ENCODE data around the gene RGS16. TPM values are rescaled to one million over a fixed set of nuclear protein-coding genes. Genes with fewer than 3 reads are reported as not detected.

RGS16 gene
- polyA plus RNA-seq, 1 of the 3 experiments (the other 2 are of a cell fraction) = 0.79 TPM

DNA sequence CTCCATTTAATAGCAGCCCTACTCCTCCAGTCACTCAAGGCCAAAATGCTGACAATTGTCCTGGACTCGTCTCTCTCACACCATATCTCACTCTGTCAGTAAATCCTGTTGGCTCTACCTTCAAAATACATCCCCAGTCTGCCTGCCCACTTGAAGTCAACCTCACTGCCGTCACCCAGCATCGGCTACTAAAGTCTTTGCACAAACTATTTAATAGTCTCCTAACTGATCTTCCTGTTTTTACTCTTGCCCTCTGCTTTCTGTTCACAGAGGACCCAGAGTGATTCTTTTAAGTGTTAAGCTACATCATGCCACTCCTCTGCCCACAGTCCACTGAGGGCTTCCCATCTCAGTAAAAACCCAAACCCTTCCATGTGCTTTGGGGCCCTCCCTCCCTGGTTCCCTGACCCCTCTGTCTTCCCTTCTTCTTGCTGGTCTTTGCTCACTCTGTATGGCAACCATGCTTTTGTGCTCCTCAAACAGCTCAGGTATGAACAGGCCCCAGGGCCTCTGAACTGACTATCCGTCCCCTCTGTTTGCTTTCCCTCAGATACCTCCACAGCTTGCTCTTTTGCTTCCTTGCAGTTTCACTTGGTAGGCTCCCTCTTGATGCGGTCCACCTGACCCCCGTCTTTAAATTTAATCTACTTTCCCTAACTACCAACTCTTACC lies 34.1 kb downstream of the RGS16 start:
- POLR2A ChIA-PET = no interaction called here
- CTCF ChIA-PET = no interaction called here

DNA sequence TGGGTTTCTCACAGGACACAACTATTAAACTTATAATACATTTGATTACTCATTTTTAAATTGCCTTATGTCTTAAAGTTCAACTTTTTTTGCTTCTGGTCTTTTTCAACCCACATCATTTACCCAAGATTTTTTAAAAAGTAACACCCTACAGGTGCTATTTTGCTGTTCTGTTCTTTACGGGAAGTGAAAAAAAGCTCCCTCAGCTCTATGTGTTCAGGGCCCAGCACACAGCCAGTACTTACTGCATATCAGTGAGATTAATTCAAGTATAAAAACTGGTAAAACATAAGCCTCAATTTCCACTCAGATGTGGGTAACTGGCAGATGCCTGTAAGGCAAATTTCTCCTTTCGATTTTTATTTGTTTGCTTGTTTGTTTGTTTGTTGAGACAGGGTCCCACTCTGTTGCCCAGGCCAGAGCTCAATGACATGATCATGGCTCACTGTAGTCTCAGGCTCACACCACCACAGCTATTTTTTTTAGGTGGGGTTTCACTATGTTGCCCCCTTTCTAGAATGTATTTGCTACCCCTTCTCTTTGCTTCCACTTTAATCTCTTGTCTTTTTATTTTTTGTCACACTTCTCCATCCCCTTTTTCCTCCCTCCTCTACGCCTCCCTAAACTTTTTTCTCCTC lies 35.4 kb downstream of the RGS16 start:
- WGBS (ENCODE audit: low lambda C conversion rate) = 57% methylated on average over 3 of the region's 3 CpGs
- ChIA-PET POLR2A (no interaction called here), CTCF (interaction anchor here (0.7 kb wide), 1 partner anchor 241 kb away, joined by 3 read pairs; no protein-coding TSS in a partner anchor)

More for the DNA sequence above, 34.1 kb downstream of the RGS16 start:
- no peak overlapping the region for H3K4me3 ChIP-seq (ENCODE audit: low read depth in 2 of 2, low read length in 1 of 2)
- H4K20me1 ChIP-seq (ENCODE audit: insufficient read depth) = no peaks in the 10 kb centered on the region
- no peak overlapping the region for H3K4me2 ChIP-seq
- TF ChIP-seq IRF3 (IDR thresholded peaks at IDR 0.05; ENCODE audit: low read depth, low read length) = no peak
- no peak for TF ChIP-seq MXI1 (IDR thresholded peaks at IDR 0.05; ENCODE audit: low read depth, low read length)
- TF ChIP-seq, protein P1, sequence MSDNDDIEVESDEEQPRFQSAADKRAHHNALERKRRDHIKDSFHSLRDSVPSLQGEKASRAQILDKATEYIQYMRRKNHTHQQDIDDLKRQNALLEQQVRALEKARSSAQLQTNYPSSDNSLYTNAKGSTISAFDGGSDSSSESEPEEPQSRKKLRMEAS (IDR thresholded peaks at IDR 0.05; ENCODE audit: low read depth) = no peak
- no peak for TF ChIP-seq POLR2AphosphoS5 (IDR thresholded peaks at IDR 0.05; ENCODE audit: low read depth, low read length)
- H3K9ac ChIP-seq = no peak overlapping the region
- no peak overlapping the region for H2AFZ ChIP-seq (ENCODE audit: low read depth)
- H3K9me2 ChIP-seq = no peaks in the 10 kb centered on the region
- H3K79me2 ChIP-seq (ENCODE audit: insufficient read depth) = no peaks in the 10 kb centered on the region
- WGBS (ENCODE audit: low lambda C conversion rate) = 52% methylated on average over 6 of the region's 6 CpGs
- no peaks in the 10 kb centered on the region for H3F3A ChIP-seq (replicated peaks; ENCODE audit: insufficient read depth)
- DNase-seq = no peak
- H3K36me3 ChIP-seq (replicated peaks in 1 of 2; ENCODE audit: control insufficient read depth in 1 of 2, insufficient read depth in 2 of 2, low read length in 1 of 2) = no peaks in the 10 kb centered on the region
- no peaks in the 10 kb centered on the region for H3K4me1 ChIP-seq (ENCODE audit: control insufficient read depth in 1 of 2, insufficient read depth in 2 of 2, low read depth in 1 of 2, low read length in 1 of 2)
- H3K27me3 ChIP-seq (ENCODE audit: insufficient read depth) = no peaks in the 10 kb centered on the region
- no peak overlapping the region for H3K27ac ChIP-seq (ENCODE audit: low read depth in 2 of 2, low read length in 1 of 2)
- H3K9me3 ChIP-seq = no peaks in the 10 kb centered on the region

More for the DNA sequence above, 35.4 kb downstream of the RGS16 start:
- Histone ChIP-seq H4K20me1 (ENCODE audit: insufficient read depth) (no peaks in the 10 kb centered on the region), H3K4me3 (ENCODE audit: low read depth in 2 of 2, low read length in 1 of 2) (no peak overlapping the region), H3K27me3 (ENCODE audit: insufficient read depth) (no peaks in the 10 kb centered on the region), H3K9ac (no peak overlapping the region), H3K36me3 (replicated peaks in 1 of 2; ENCODE audit: control insufficient read depth in 1 of 2, insufficient read depth in 2 of 2, low read length in 1 of 2) (no peaks in the 10 kb centered on the region), H2AFZ (ENCODE audit: low read depth) (no peak overlapping the region), H3K9me3 (no peaks in the 10 kb centered on the region), H3K9me2 (no peaks in the 10 kb centered on the region), H3F3A (replicated peaks; ENCODE audit: insufficient read depth) (no peaks in the 10 kb centered on the region), H3K79me2 (ENCODE audit: insufficient read depth) (no peaks in the 10 kb centered on the region), H3K4me1 (ENCODE audit: control insufficient read depth in 1 of 2, insufficient read depth in 2 of 2, low read depth in 1 of 2, low read length in 1 of 2) (no peaks in the 10 kb centered on the region), H3K4me2 (no peak overlapping the region), H3K27ac (ENCODE audit: low read depth in 2 of 2, low read length in 1 of 2) (no peak overlapping the region)
- TF ChIP-seq RAD21 (IDR thresholded peaks at IDR 0.05; ENCODE audit: low read length) (no peak), EP300 (IDR thresholded peaks at IDR 0.05; ENCODE audit: borderline replicate concordance in 1 of 2, low read depth in 1 of 2, low read length in 1 of 2) (no peak), PBX3 (IDR thresholded peaks at IDR 0.05) (no peak)
- no peak for DNase-seq
